Astrocyte of the cerebellum (primary cell): ENCODE measurements around the gene FBN3.

Source experiments
- DNase-seq: peaks from one replicate; pipeline ENCODE4 v3.0.0-alpha.2; 2011; ENCODE audit warnings: low read depth
- H3K4me3 ChIP-seq: 2 replicates; pipeline ENCODE4 v1.5.1; 2011; ENCODE audit warnings: mild to moderate bottlenecking, low read depth, low read length, moderate library complexity
- CTCF ChIP-seq: IDR thresholded peaks from 2 replicates; pipeline ENCODE4 v1.5.1; 2012; ENCODE audit warnings: low read length, low read depth, moderate library complexity, mild to moderate bottlenecking; ENCODE audit errors: missing control alignments
- in situ Hi-C: cut with HindIII; loops from 2 replicates; pipeline ENCODE4 v1.10.0; 2017; ENCODE audit warnings: low sequenced_read_pairs

FBN3 gene

GRCh38 chr19:8093740-8094139 is 55.7 kb downstream of the FBN3 start:
- TF ChIP-seq CTCF = no peak
- no peak overlapping the region for H3K4me3 ChIP-seq
- DNase-seq = no peak
- in situ Hi-C loops = no loop called here

- no peak for DNase-seq
- no peak for TF ChIP-seq CTCF
- H3K4me3 ChIP-seq = no peak overlapping the region
- in situ Hi-C loops = no loop called here
Measured at GRCh38 chr19:8090950-8091349, 58.4 kb downstream of the FBN3 start.

GRCh38 chr19:8089664-8090601 is 59.5 kb downstream of the FBN3 start:
- no peak for DNase-seq
- H3K4me3 ChIP-seq = no peak overlapping the region
- TF ChIP-seq CTCF = no peak
- in situ Hi-C loops = no loop called here

GRCh38 chr19:8088752-8089663 is 60.4 kb downstream of the FBN3 start:
- no peak overlapping the region for H3K4me3 ChIP-seq
- DNase-seq = no peak
- no peak for TF ChIP-seq CTCF
- in situ Hi-C loops = no loop called here

- in situ Hi-C loops = no loop called here
- no peak for TF ChIP-seq CTCF
Measured at GRCh38 chr19:8087876-8088275, 61.5 kb downstream of the FBN3 start.

GRCh38 chr19:8086849-8087248 is 62.5 kb downstream of the FBN3 start:
- H3K4me3 ChIP-seq = no peak overlapping the region
- DNase-seq = no peak
- TF ChIP-seq CTCF = no peak
- in situ Hi-C loops = no loop called here

More at GRCh38 chr19:8087876-8088275, 61.5 kb downstream of the FBN3 start:
- no peak overlapping the region for H3K4me3 ChIP-seq
- DNase-seq = no peak
